Loucy (cell line): ENCODE measurements around the gene LRP10.

Source experiments
- H2AFZ ChIP-seq: fragments of 200-600 bp; sonication (generic); 2 replicates; pipeline ENCODE4 v1.6.0; 2016; ENCODE audit warnings: antibody characterized with exemption, mild to moderate bottlenecking, low read length, moderate library complexity
- H3F3A ChIP-seq: fragments of 200-600 bp; 2 replicates; pipeline ENCODE4 v1.6.0; 2016; ENCODE audit warnings: antibody characterized with exemption, low read depth, mild to moderate bottlenecking
- H3K27me3 ChIP-seq: fragments of 200-600 bp; sonication (generic); 2 replicates; pipeline ENCODE4 v1.6.1; 2014; ENCODE audit warnings: low read length, mild to moderate bottlenecking; ENCODE audit not compliant: insufficient read depth, poor library complexity, severe bottlenecking
- H3K36me3 ChIP-seq: fragments of 200-600 bp; sonication (generic); 2 replicates; pipeline ENCODE4 v1.6.1; 2016; ENCODE audit warnings: low read length; ENCODE audit not compliant: insufficient read depth
- H3K4me1 ChIP-seq: fragments of 200-600 bp; sonication (generic); 2 replicates; pipeline ENCODE4 v1.5.1; 2014; ENCODE audit warnings: low read length, mild to moderate bottlenecking; ENCODE audit not compliant: insufficient read depth, poor library complexity, severe bottlenecking
- H3K4me2 ChIP-seq: fragments of 200-600 bp; sonication (generic); 2 replicates; pipeline ENCODE4 v1.6.0; 2014; ENCODE audit warnings: antibody characterized with exemption, low read length, low read depth, mild to moderate bottlenecking; ENCODE audit not compliant: poor library complexity, severe bottlenecking
- H3K4me3 ChIP-seq: fragments of 200-600 bp; sonication (generic); 2 replicates; pipeline ENCODE4 v1.5.1; 2014; ENCODE audit warnings: low read length, mild to moderate bottlenecking, mixed read lengths; ENCODE audit not compliant: poor library complexity, severe bottlenecking
- H3K79me2 ChIP-seq: fragments of 200-600 bp; sonication (generic); 2 replicates; pipeline ENCODE4 v1.6.1; 2014; ENCODE audit warnings: low read length; ENCODE audit not compliant: insufficient read depth
- H3K9ac ChIP-seq: fragments of 200-600 bp; sonication (generic); 2 replicates; pipeline ENCODE4 v1.6.0; 2014; ENCODE audit warnings: mild to moderate bottlenecking, low read depth, low read length, moderate library complexity; ENCODE audit not compliant: poor library complexity, severe bottlenecking
- H3K9me2 ChIP-seq: fragments of 200-600 bp; sonication (generic); replicated peaks from 2 replicates; pipeline ENCODE4 v1.6.1; 2016; ENCODE audit warnings: low read depth, low read length, mixed read lengths
- H3K9me3 ChIP-seq: fragments of 200-600 bp; sonication (generic); 2 replicates; pipeline ENCODE4 v1.6.1; 2014; ENCODE audit warnings: mild to moderate bottlenecking, antibody characterized with exemption, low read length, low read depth; ENCODE audit not compliant: insufficient read depth
- H4K20me1 ChIP-seq: fragments of 200-600 bp; sonication (generic); 2 replicates; pipeline ENCODE4 v1.6.0; 2014; ENCODE audit warnings: antibody characterized with exemption, low read length, mild to moderate bottlenecking; ENCODE audit not compliant: insufficient read depth, poor library complexity, severe bottlenecking
- CTCF ChIP-seq: fragments of 200-600 bp; sonication (generic); conservative IDR thresholded peaks from 2 replicates; pipeline ENCODE4 v1.5.1; 2014; ENCODE audit warnings: mild to moderate bottlenecking, antibody characterized with exemption, low read length
- EZH2phosphoT487 ChIP-seq: fragments of 200-600 bp; IDR thresholded peaks from 2 replicates; pipeline ENCODE4 v1.6.1; 2018; ENCODE audit warnings: antibody characterized with exemption, mild to moderate bottlenecking, moderate library complexity, borderline replicate concordance

Gene LRP10

GRCh38 chr14:22884076-22884737, 12.7 kb downstream of the LRP10 start:
- no peaks in the 10 kb centered on the region for H3F3A ChIP-seq
- H2AFZ ChIP-seq: no peak overlapping the region
- H3K4me1 ChIP-seq: no peaks in the 10 kb centered on the region
- no peaks in the 10 kb centered on the region for H3K9me3 ChIP-seq
- no peak overlapping the region for H3K9ac ChIP-seq
- H3K4me2 ChIP-seq: no peak overlapping the region
- TF ChIP-seq CTCF (no peak), EZH2phosphoT487 (no peak)
- H3K36me3 ChIP-seq: no peaks in the 10 kb centered on the region
- H3K27me3 ChIP-seq: no peaks in the 10 kb centered on the region
- no peaks in the 10 kb centered on the region for H4K20me1 ChIP-seq
- H3K9me2 ChIP-seq: no peaks in the 10 kb centered on the region
- H3K79me2 ChIP-seq: no peaks in the 10 kb centered on the region
- no peak overlapping the region for H3K4me3 ChIP-seq

GRCh38 chr14:22884738-22885523, 13.4 kb downstream of the LRP10 start:
- Histone ChIP-seq H3K4me3 (no peak overlapping the region), H3K9me2 (no peaks in the 10 kb centered on the region), H3K36me3 (no peaks in the 10 kb centered on the region), H3K4me2 (no peak overlapping the region), H3K27me3 (no peaks in the 10 kb centered on the region), H2AFZ (no peak overlapping the region), H4K20me1 (no peaks in the 10 kb centered on the region), H3K79me2 (no peaks in the 10 kb centered on the region), H3F3A (no peaks in the 10 kb centered on the region), H3K9me3 (no peaks in the 10 kb centered on the region), H3K9ac (no peak overlapping the region), H3K4me1 (no peaks in the 10 kb centered on the region)
- TF ChIP-seq EZH2phosphoT487: no peak
- TF ChIP-seq CTCF: no peak

GRCh38 chr14:22885975-22886374, 14.4 kb downstream of the LRP10 start:
- TF ChIP-seq CTCF: no peak
- H2AFZ ChIP-seq: no peak overlapping the region
- no peaks in the 10 kb centered on the region for H3K79me2 ChIP-seq
- no peak overlapping the region for H3K4me2 ChIP-seq
- H3K36me3 ChIP-seq: no peaks in the 10 kb centered on the region
- no peak overlapping the region for H3K4me3 ChIP-seq
- no peaks in the 10 kb centered on the region for H3F3A ChIP-seq
- no peaks in the 10 kb centered on the region for H3K9me3 ChIP-seq
- H3K4me1 ChIP-seq: no peaks in the 10 kb centered on the region
- H3K9me2 ChIP-seq: no peaks in the 10 kb centered on the region
- no peak overlapping the region for H3K9ac ChIP-seq
- no peaks in the 10 kb centered on the region for H3K27me3 ChIP-seq
- no peaks in the 10 kb centered on the region for H4K20me1 ChIP-seq
